ENCODE measurements around the gene CDK19. TPM values are rescaled to one million over a fixed set of nuclear protein-coding genes. Genes with fewer than 3 reads are reported as not detected.
"Not testable (repeated sequence)": the region's sequence is repeated elsewhere in the genome, so short reads cannot be mapped to it uniquely, and the experiment has no call there.

The CDK19 gene
- total RNA-seq, 1 experiment from 2014 or later: 7.0 TPM

GRCh38 chr6:110744991-110745390 is 70.3 kb downstream of the CDK19 start:
- Mint-ChIP-seq H3K36me3 (ENCODE audit: insufficient read depth in 1 of 3, low read depth in 3 of 3) (peaks cover 26 to 46% (median 41%) of the 10 kb centered on the region in 3 experiments), H3K4me3 (no peak overlapping the region), H3K9me3 (peaks cover 26 to 31% of the 10 kb centered on the region in 2 experiments), H3K27me3 (ENCODE audit: low read depth) (no peaks in the 10 kb centered on the region), H3K4me1 (no peaks in the 10 kb centered on the region), H3K27ac (no peak overlapping the region)
- Histone ChIP-seq H4K5ac (ENCODE audit: insufficient read length, low read depth, low read length) (no peak overlapping the region), H2AFZ (ENCODE audit: low read length) (no peak overlapping the region), H2BK15ac (ENCODE audit: low read depth, low read length) (no peak overlapping the region), H3K23me2 (ENCODE audit: insufficient read length, low read depth, low read length, poor library complexity, severe bottlenecking) (no peaks in the 10 kb centered on the region), H4K8ac (replicated peaks; ENCODE audit: insufficient read length, low read depth, low read length) (no peak overlapping the region), H4K91ac (ENCODE audit: insufficient read length, low read depth, low read length) (no peak overlapping the region), H2BK12ac (ENCODE audit: insufficient read length, low read depth, low read length) (no peak overlapping the region), H3K27me3 (ENCODE audit: insufficient read depth, low read length) (no peaks in the 10 kb centered on the region), H3K4me2 (ENCODE audit: insufficient read depth, insufficient read length, low read length) (no peak overlapping the region), H2AK5ac (ENCODE audit: insufficient read length, low read length) (no peak overlapping the region), H3K23ac (ENCODE audit: insufficient read length, low read depth, low read length) (no peak overlapping the region), H3K9ac (ENCODE audit: extremely low read depth, insufficient read length, low read length) (no peak overlapping the region), H2BK20ac (ENCODE audit: low read depth, low read length, poor library complexity, severe bottlenecking) (no peak overlapping the region), H3K9me3 (ENCODE audit: control insufficient read depth, low read depth, low read length) (peaks cover 6% of the 10 kb centered on the region), H3K79me1 (ENCODE audit: insufficient read depth, low read depth, low read length, poor library complexity, severe bottlenecking) (no peaks in the 10 kb centered on the region), H3K4me1 (ENCODE audit: insufficient read depth, low read length) (no peaks in the 10 kb centered on the region), H2BK120ac (ENCODE audit: low read depth, low read length, poor library complexity, severe bottlenecking) (no peak overlapping the region), H3K56ac (ENCODE audit: insufficient read length, low read depth, low read length) (no peak overlapping the region), H3K14ac (ENCODE audit: insufficient read depth, low read length) (no peak overlapping the region), H3K27ac (ENCODE audit: insufficient read length, low read depth, low read length) (no peak overlapping the region), H3T11ph (ENCODE audit: low read length) (no peak overlapping the region), H4K20me1 (ENCODE audit: control insufficient read depth, insufficient read depth, insufficient read length) (no peaks in the 10 kb centered on the region), H2BK5ac (ENCODE audit: insufficient read length, low read length) (no peak overlapping the region), H3K79me2 (ENCODE audit: insufficient read depth, low read length) (no peaks in the 10 kb centered on the region; the same call in 1 of the 2 replicates), H3K4ac (ENCODE audit: low read depth, low read length) (no peak overlapping the region), H3K18ac (ENCODE audit: insufficient read length, low read depth, low read length) (no peak overlapping the region)
- WGBS (ENCODE audit: extremely low coverage, insufficient read length, low lambda C conversion rate): no CpG with 5 or more reads among the region's 1 CpG
- no peak for TF ChIP-seq CTCF (conservative IDR thresholded peaks at IDR 0.05)
- DNase-seq: no peak

- not testable (repeated sequence) for H3K56ac ChIP-seq (ENCODE audit: insufficient read length, low read depth, low read length); H3K4me1 ChIP-seq (ENCODE audit: insufficient read depth, low read length); H2BK12ac ChIP-seq (ENCODE audit: insufficient read length, low read depth, low read length); H3K4me3 Mint-ChIP-seq; DNase-seq; H3K14ac ChIP-seq (ENCODE audit: insufficient read depth, low read length); H3K27ac Mint-ChIP-seq; H3K27ac ChIP-seq (ENCODE audit: insufficient read length, low read depth, low read length); H2BK15ac ChIP-seq (ENCODE audit: low read depth, low read length); H3K9ac ChIP-seq (ENCODE audit: extremely low read depth, insufficient read length, low read length); H2BK120ac ChIP-seq (ENCODE audit: low read depth, low read length, poor library complexity, severe bottlenecking); H3K27me3 ChIP-seq (ENCODE audit: insufficient read depth, low read length); H3K23ac ChIP-seq (ENCODE audit: insufficient read length, low read depth, low read length); H3K23me2 ChIP-seq (ENCODE audit: insufficient read length, low read depth, low read length, poor library complexity, severe bottlenecking); H4K8ac ChIP-seq (replicated peaks; ENCODE audit: insufficient read length, low read depth, low read length); H3K4me2 ChIP-seq (ENCODE audit: insufficient read depth, insufficient read length, low read length); H4K20me1 ChIP-seq (ENCODE audit: control insufficient read depth, insufficient read depth, insufficient read length); H3K18ac ChIP-seq (ENCODE audit: insufficient read length, low read depth, low read length); H3K4me1 Mint-ChIP-seq; H3K79me2 ChIP-seq (ENCODE audit: insufficient read depth, low read length); H3K79me1 ChIP-seq (ENCODE audit: insufficient read depth, low read depth, low read length, poor library complexity, severe bottlenecking); H4K5ac ChIP-seq (ENCODE audit: insufficient read length, low read depth, low read length); H3K9me3 ChIP-seq (ENCODE audit: control insufficient read depth, low read depth, low read length); H3K27me3 Mint-ChIP-seq (ENCODE audit: low read depth); H4K91ac ChIP-seq (ENCODE audit: insufficient read length, low read depth, low read length); H2BK5ac ChIP-seq (ENCODE audit: insufficient read length, low read length); H2AFZ ChIP-seq (ENCODE audit: low read length); H3K4ac ChIP-seq (ENCODE audit: low read depth, low read length); H2BK20ac ChIP-seq (ENCODE audit: low read depth, low read length, poor library complexity, severe bottlenecking); H3T11ph ChIP-seq (ENCODE audit: low read length); H2AK5ac ChIP-seq (ENCODE audit: insufficient read length, low read length)
- no CpG with 5 or more reads among the region's 9 CpGs for WGBS (ENCODE audit: extremely low coverage, insufficient read length, low lambda C conversion rate)
- H3K36me3 Mint-ChIP-seq (ENCODE audit: insufficient read depth in 1 of 3, low read depth in 3 of 3): peaks cover 26 to 46% (median 43%) of the 10 kb centered on the region in 3 experiments
- peaks cover 26 to 31% of the 10 kb centered on the region in 2 experiments for H3K9me3 Mint-ChIP-seq
Observed at GRCh38 chr6:110742552-110742951, 72.7 kb downstream of the CDK19 start.

Data from H9 (cell line).